PFSK-1 (cell line): ENCODE results near the gene DGCR2.

Experiments used
- FOXP2 ChIP-seq: optimal IDR thresholded peaks from 2 replicates; pipeline ENCODE3; 2011; ENCODE audit warnings: borderline replicate concordance, control low read depth, inconsistent platforms; ENCODE audit not compliant: insufficient read depth; ENCODE audit errors: extremely low read length, extremely low read depth
- POLR2AphosphoS5 ChIP-seq: IDR thresholded peaks from 2 replicates; pipeline ENCODE4 v1.6.1; 2012; ENCODE audit warnings: low read depth, mild to moderate bottlenecking, control low read depth, low read length, moderate library complexity
- SIN3A ChIP-seq: IDR thresholded peaks from 2 replicates; pipeline ENCODE4 v1.6.1; 2012; ENCODE audit warnings: mild to moderate bottlenecking, low read length, moderate library complexity, borderline replicate concordance; ENCODE audit not compliant: insufficient read depth
- TAF1 ChIP-seq: IDR thresholded peaks from 2 replicates; pipeline ENCODE4 v1.6.1; 2012; ENCODE audit warnings: low read length, control low read depth, borderline replicate concordance; ENCODE audit not compliant: insufficient read depth
- TF ChIP-seq, protein P1 (sequence below), 2 experiments: IDR thresholded peaks; 2 replicates each; pipeline versions ENCODE4 v1.6.1 to v1.8.0; 2011 to 2012; ENCODE audit warnings: low read depth in 2 of 2, low read length in 2 of 2, control low read depth in 1 of 2, inconsistent platforms in 1 of 2, mild to moderate bottlenecking in 1 of 2, moderate library complexity in 1 of 2; ENCODE audit not compliant: insufficient read depth in 1 of 2

DGCR2 gene

DNA sequence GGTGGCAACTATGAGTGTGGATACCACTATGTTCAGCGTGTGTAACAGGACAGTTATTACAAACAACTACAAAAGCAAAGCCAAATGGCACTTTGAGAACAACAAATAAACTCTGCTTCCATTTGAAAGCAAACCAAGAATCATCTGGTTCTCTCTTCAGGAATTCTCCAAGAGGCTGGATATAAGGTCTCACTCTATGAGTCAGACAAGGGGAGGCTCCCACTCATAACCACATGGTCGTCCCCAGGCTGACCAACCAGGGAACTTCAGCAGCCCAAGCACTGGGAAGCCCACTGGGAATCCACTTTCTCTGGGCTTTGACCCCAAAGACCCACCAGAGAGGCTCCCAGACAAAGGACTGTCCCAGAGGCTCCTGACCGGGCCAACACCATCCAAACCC lies 35.3 kb downstream of the DGCR2 start:
- TF ChIP-seq, protein P1, sequence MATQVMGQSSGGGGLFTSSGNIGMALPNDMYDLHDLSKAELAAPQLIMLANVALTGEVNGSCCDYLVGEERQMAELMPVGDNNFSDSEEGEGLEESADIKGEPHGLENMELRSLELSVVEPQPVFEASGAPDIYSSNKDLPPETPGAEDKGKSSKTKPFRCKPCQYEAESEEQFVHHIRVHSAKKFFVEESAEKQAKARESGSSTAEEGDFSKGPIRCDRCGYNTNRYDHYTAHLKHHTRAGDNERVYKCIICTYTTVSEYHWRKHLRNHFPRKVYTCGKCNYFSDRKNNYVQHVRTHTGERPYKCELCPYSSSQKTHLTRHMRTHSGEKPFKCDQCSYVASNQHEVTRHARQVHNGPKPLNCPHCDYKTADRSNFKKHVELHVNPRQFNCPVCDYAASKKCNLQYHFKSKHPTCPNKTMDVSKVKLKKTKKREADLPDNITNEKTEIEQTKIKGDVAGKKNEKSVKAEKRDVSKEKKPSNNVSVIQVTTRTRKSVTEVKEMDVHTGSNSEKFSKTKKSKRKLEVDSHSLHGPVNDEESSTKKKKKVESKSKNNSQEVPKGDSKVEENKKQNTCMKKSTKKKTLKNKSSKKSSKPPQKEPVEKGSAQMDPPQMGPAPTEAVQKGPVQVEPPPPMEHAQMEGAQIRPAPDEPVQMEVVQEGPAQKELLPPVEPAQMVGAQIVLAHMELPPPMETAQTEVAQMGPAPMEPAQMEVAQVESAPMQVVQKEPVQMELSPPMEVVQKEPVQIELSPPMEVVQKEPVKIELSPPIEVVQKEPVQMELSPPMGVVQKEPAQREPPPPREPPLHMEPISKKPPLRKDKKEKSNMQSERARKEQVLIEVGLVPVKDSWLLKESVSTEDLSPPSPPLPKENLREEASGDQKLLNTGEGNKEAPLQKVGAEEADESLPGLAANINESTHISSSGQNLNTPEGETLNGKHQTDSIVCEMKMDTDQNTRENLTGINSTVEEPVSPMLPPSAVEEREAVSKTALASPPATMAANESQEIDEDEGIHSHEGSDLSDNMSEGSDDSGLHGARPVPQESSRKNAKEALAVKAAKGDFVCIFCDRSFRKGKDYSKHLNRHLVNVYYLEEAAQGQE (IDR thresholded peaks at IDR 0.05; ENCODE audit: insufficient read depth in 1 of 2, low read depth in 2 of 2, low read length in 2 of 2) = no peak
- no peak for TF ChIP-seq FOXP2
- no peak for TF ChIP-seq POLR2AphosphoS5

DNA sequence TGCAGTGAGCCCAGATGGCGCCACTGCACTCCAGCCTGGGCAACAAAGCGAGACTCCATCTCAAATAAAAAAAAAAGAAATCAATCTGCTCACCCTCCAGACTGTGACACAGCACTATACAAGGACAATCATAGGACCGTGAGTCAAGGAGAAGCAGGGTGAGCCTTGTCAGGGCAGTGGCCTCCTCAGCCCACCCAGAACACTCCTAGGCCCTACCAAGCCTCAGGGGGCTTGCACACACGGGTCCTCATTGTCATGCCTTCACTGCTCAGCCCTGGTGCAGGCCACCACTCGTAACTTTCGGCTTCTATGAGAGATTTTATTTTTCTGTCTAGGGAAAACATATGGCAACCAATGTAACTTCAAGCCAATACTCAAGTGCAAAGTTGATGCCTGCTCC lies 35.8 kb downstream of the DGCR2 start:
- TF ChIP-seq SIN3A (no peak), FOXP2 (no peak), TAF1 (no peak)
- TF ChIP-seq, protein P1 (IDR thresholded peaks at IDR 0.05; ENCODE audit: insufficient read depth in 1 of 2, low read depth in 2 of 2, low read length in 2 of 2) = no peak

DNA sequence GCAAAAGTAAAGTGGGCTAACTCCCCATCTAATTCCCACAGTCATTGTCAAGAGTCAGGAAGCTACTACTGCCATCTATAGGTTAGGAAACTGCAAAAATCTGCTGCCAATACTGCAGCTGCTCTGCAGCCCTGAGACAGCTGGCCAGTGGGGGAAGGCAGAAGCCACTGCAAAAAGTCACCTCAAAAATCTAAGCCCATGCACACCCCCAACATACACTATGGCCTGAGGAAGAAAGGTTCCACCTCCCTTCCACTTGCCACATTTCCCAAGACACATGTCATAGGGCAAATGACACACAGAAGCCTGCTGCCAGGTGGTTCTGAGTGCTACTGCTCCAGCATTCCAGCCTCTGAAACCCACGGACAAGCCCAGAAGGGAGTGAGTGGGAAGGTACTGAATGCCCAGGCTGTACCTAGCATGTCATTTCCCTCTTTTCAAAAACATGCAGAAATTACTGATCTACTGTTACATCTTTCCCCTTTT lies 36.9 kb downstream of the DGCR2 start:
- TF ChIP-seq POLR2AphosphoS5 (no peak), TAF1 (no peak), SIN3A (no peak), FOXP2 (no peak)
- TF ChIP-seq, protein P1 (IDR thresholded peaks at IDR 0.05; ENCODE audit: insufficient read depth in 1 of 2, low read depth in 2 of 2, low read length in 2 of 2) = no peak

DNA sequence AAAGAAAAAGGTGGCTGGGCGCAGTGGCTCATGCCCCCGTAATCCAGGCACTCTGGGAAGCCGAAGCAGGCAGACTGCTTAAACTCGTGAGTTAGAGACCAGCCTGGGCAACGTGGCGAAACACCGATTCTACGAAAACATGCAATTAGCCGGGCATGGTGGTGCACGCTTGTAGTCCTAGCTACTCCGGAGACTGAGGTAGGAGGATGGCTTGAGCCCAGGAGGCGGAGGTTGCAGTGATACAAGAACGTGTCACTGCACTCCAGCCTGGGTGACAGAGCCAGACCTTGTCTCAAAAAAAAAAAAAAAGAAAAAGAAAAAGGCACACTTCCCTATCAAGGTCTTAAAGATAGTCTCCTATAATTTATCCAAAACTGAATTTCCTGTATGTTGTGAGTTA lies 39.4 kb downstream of the DGCR2 start:
- no peak for TF ChIP-seq FOXP2
- no peak for TF ChIP-seq SIN3A
- TF ChIP-seq POLR2AphosphoS5 = no peak
- TF ChIP-seq, protein P1 (IDR thresholded peaks at IDR 0.05; ENCODE audit: insufficient read depth in 1 of 2, low read depth in 2 of 2, low read length in 2 of 2) = no peak
- TF ChIP-seq TAF1 = no peak

DNA sequence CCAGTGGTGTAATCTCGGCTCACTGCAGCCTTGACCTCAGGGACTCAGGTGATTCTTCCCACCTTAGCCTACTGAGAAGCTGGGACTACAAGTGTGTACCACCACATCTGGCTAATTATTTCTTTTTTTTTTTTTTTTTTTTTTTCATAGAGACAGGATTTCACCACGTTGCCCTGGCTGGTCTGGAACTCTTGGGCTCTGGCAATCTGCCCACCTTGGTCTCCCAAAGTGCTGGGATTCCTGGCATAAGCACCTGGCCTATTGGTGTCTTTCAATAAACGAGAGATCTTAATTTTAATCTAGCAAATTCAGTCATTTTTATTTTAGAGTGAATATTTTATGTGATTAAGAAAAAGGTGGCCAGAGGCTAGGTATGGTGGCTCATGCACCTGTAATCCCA lies 40.1 kb downstream of the DGCR2 start:
- no peak for TF ChIP-seq TAF1
- no peak for TF ChIP-seq POLR2AphosphoS5
- no peak for TF ChIP-seq FOXP2
- TF ChIP-seq, protein P1 (IDR thresholded peaks at IDR 0.05; ENCODE audit: insufficient read depth in 1 of 2, low read depth in 2 of 2, low read length in 2 of 2) = no peak
- no peak for TF ChIP-seq SIN3A
